Heart right ventricle (tissue), 16 donors: ENCODE measurements around the gene ITGA2. TPM values are rescaled to one million over a fixed set of nuclear protein-coding genes. Genes with fewer than 3 reads are reported as not detected.

Source experiments
- ATAC-seq, 8 donors: fragments of 200-7000 bp; cut with Tn5 transposase; one replicate each; pipeline ENCODE4 v1.9.1; 2020; ENCODE audit warnings: mild to moderate bottlenecking in 8 of 8, moderate library complexity in 8 of 8, moderate number of reproducible peaks in 1 of 8
- DNase-seq, 2 donors: peaks; one replicate each; pipeline ENCODE4 v3.0.0-alpha.2; 2020
- H3K27ac ChIP-seq, 10 donors: fragments of 200-600 bp; sonication (generic) in 2 of 10; one replicate each; pipeline versions ENCODE4 v1.5.0 to v1.8.0; 2020 to 2022; ENCODE audit warnings: mild to moderate bottlenecking in 3 of 10
- H3K27me3 ChIP-seq, 7 donors: fragments of 200-600 bp; one replicate each; pipeline ENCODE4 v1.8.0; 2021 to 2022; ENCODE audit warnings: mild to moderate bottlenecking in 2 of 7
- H3K36me3 ChIP-seq, 9 donors: fragments of 200-600 bp; sonication (generic) in 1 of 9; one replicate each; pipeline versions ENCODE4 v1.5.0 to v1.8.0; 2020 to 2022; ENCODE audit warnings: mild to moderate bottlenecking in 2 of 9
- H3K4me1 ChIP-seq, 9 donors: fragments of 200-600 bp; sonication (generic) in 1 of 9; one replicate each; pipeline versions ENCODE4 v1.5.0 to v1.8.0; 2020 to 2022; ENCODE audit warnings: mild to moderate bottlenecking in 4 of 9
- H3K4me3 ChIP-seq, 10 donors: fragments of 200-600 bp; sonication (generic) in 2 of 10; one replicate each; pipeline versions ENCODE4 v1.5.0 to v1.8.0; 2020 to 2022; ENCODE audit warnings: mild to moderate bottlenecking in 7 of 10, moderate library complexity in 2 of 10
- H3K9me3 ChIP-seq, 11 donors: fragments of 200-600 bp in 10 of 11; sonication (generic) in 2 of 11; one replicate each; pipeline versions ENCODE4 v1.5.0 to v1.8.0; 2013 to 2022; ENCODE audit warnings: mild to moderate bottlenecking in 2 of 11, control low read depth in 1 of 11, moderate library complexity in 1 of 11
- CTCF ChIP-seq, 9 donors: fragments of 200-600 bp; sonication (generic) in 2 of 9; IDR thresholded peaks; one replicate each; pipeline versions ENCODE4 v1.5.0 to v1.8.0; 2021 to 2022; ENCODE audit warnings: antibody characterized with exemption in 9 of 9, mild to moderate bottlenecking in 5 of 9, moderate library complexity in 1 of 9
- WGBS, 2 donors: extraction: QIAGEN DNeasy Blood & Tissue Kit; methylation state at CpG; one replicate each; pipeline ENCODE4 v1.1.7; 2013; ENCODE audit warnings: inconsistent platforms in 1 of 2; 5-methylcytosine and 5-hydroxymethylcytosine counted together
- intact Hi-C, 10 donors: fragments of 100-400 bp; cut with DNase I; formaldehyde crosslinking; loops; one replicate each; pipeline versions ENCODE4 v1.11.1 to v1.14.2; 2022
- polyA plus RNA-seq, 2 donors: library from polyadenylated mRNA; stranded (reverse); fragments of 200-250 nt; gene quantifications; one replicate each; pipeline ENCODE4 v1.2.3, GENCODE V29; 2013
- total RNA-seq, 10 donors: library from RNA; stranded (reverse); fragmentation: NEBNext Ultra II Directional in 3 of 10; extraction: Animal tissue kit (Norgen Biotek cat#: 25700) in 3 of 10; gene quantifications; one replicate each; pipeline versions ENCODE4 v1.2.1 to v1.2.4, GENCODE V29; 2021 to 2023
- donor health status: Arrhythmogenic right ventricular cardiomyopathy.
- donor health status: ischemic (EF 13 %, LVEDD 7.1; RV severe dilation, severe dysfunction).
- donor health status: healthy with polysubstance abuse.
- donor health status: DM: no; HTN: yes; CAD: no.
- donor health status: DM: no; HTN: no; CAD: no.
- donor health status: ischemic (EF 25% LVEDD 6.9; RV normal size, moderate dysfunction).
- donor health status: ischemic (EF 25% LVEDD 5.7; RV mildly dilated, moderate dysfunction).
- donor health status: healthy.
- donor health status: DM: yes; HTN: yes; CAD: no.
- donor health status: Ischemic cardiomyopathy.
- donor health status: ischemic (EF 35%, LVEDD 5.7; RV mildly dilated, moderate dysfunction).
- donor health status: nonischemic (EF 11% LVEDD 7.7; RV severe dilation, severe dysfunction).
- donor health status: DM: yes; HTN: yes; CAD: no.
- donor health status: PGD.
- donor health status: ischemic (EF 29% LVEDD 5.4; RV normal size, mild dysfunction).
- donor health status: nonischemic (EF 23%, LVEDD 6.1; RV moderate dilation, normal function).

ITGA2 gene
- total and polyA plus RNA-seq, 12 donors: 0.22 to 9.4 (median 0.92) TPM

GRCh38 chr5:53039855-53040254 lies 50.7 kb downstream of the ITGA2 start:
- Histone ChIP-seq H3K36me3 (no peaks in the 10 kb centered on the region), H3K9me3 (no peaks in the 10 kb centered on the region), H3K4me1 (peaks cover 0 to 32% (median 15%) of the 10 kb centered on the region in 9 donors), H3K27ac (no peak overlapping the region), H3K4me3 (no peak overlapping the region), H3K27me3 (no peaks in the 10 kb centered on the region)
- intact Hi-C loops: loop anchor here in 2 of 10 donors (5.0 to 10.0 kb wide), 2 partner anchors 38 to 55 kb away; partner anchors contain the start of gene ITGA2 (in 1 of the 2)
- TF ChIP-seq CTCF (IDR thresholded peaks at IDR 0.05): no peak
- ATAC-seq (no peak), DNase-seq (no peak)
- 73 to 86% methylated on average over 3 of the region's 3 CpGs for WGBS, 2 donors

GRCh38 chr5:53041071-53041692 lies 52.0 kb downstream of the ITGA2 start:
- H3K27ac ChIP-seq: no peak overlapping the region
- intact Hi-C loops: no loop called here
- DNase-seq: no peak
- no peaks in the 10 kb centered on the region for H3K36me3 ChIP-seq
- TF ChIP-seq CTCF (IDR thresholded peaks at IDR 0.05): no peak
- H3K27me3 ChIP-seq: no peaks in the 10 kb centered on the region
- H3K4me1 ChIP-seq: peaks cover 0 to 41% (median 15%) of the 10 kb centered on the region in 9 donors
- no peak overlapping the region for H3K4me3 ChIP-seq
- no peak for ATAC-seq
- no peaks in the 10 kb centered on the region for H3K9me3 ChIP-seq
- WGBS, 2 donors: 34 to 56% methylated on average over 4 of the region's 4 CpGs

GRCh38 chr5:53041740-53042139 lies 52.6 kb downstream of the ITGA2 start:
- peaks cover 0 to 40% (median 15%) of the 10 kb centered on the region in 9 donors for H3K4me1 ChIP-seq
- TF ChIP-seq CTCF (IDR thresholded peaks at IDR 0.05): no peak
- no peak overlapping the region for H3K27ac ChIP-seq
- H3K4me3 ChIP-seq: no peak overlapping the region
- ATAC-seq: no peak
- no peaks in the 10 kb centered on the region for H3K9me3 ChIP-seq
- no peaks in the 10 kb centered on the region for H3K27me3 ChIP-seq
- no peaks in the 10 kb centered on the region for H3K36me3 ChIP-seq
- WGBS, 2 donors: 87% methylated on average over 1 of the region's 1 CpG
- no peak for DNase-seq
- intact Hi-C loops: no loop called here

- no peak for ATAC-seq
- Histone ChIP-seq H3K4me3 (no peak overlapping the region), H3K27me3 (no peaks in the 10 kb centered on the region), H3K4me1 (peaks cover 0 to 17% (median 0%) of the 10 kb centered on the region in 9 donors), H3K27ac (peak overlapping the region in 2 of 10 donors; percentile 1 to 24), H3K9me3 (no peaks in the 10 kb centered on the region), H3K36me3 (no peaks in the 10 kb centered on the region)
- TF ChIP-seq CTCF (IDR thresholded peaks at IDR 0.05): no peak
- DNase-seq: no peak
- intact Hi-C loops: no loop called here
Observed at GRCh38 chr5:53045263-53045662, 56.1 kb downstream of the ITGA2 start.
